HCT116 (cell line): Measurements from ENCODE around the gene BMP2K. TPM values are rescaled to one million over a fixed set of nuclear protein-coding genes. Genes with fewer than 3 reads are reported as not detected.

Experiments used
- ATAC-seq: fragments of 200-7000 bp; cut with Tn5 transposase; 2 replicates; pipeline ENCODE4 v1.9.1; 2020; ENCODE audit warnings: mild to moderate bottlenecking, moderate library complexity
- BruUV-seq: library from RNA; stranded (reverse); fragments of 400-500 nt; replicated peaks from 2 replicates; lab custom pipeline; 2021; lab: Mats Ljungman, UMichigan
- CTCF ChIA-PET: fragments of 300-600 bp; sonication (Branson Sonifier 250); formaldehyde crosslinking; loops from one replicate; lab custom pipeline; 2021; ENCODE audit warnings: antibody characterized with exemption; lab: Charles Lee
- POLR2A ChIA-PET: fragments of 300-600, 350-600 bp; sonication (Branson Sonifier 250); formaldehyde crosslinking; loops from one replicate; lab custom pipeline; 2021; ENCODE audit warnings: antibody characterized with exemption; lab: Charles Lee
- RAD21 ChIA-PET, 2 experiments: fragments of 300-600 bp; sonication (Branson Sonifier 250); formaldehyde crosslinking; loops; one replicate each; lab custom pipeline; 2023; ENCODE audit warnings: low total read pairs in 2 of 2; ENCODE audit not compliant: uncharacterized antibody in 2 of 2, unreplicated experiment in 2 of 2, low non-redundant PET in 1 of 2; lab: Charles Lee
- DNase-seq: peaks from one replicate; pipeline ENCODE4 v3.0.0-alpha.2; 2010; ENCODE audit warnings: low read depth, low spot score
- H2AFZ ChIP-seq: fragments of 200-600 bp; shearing (Covaris generic), sonication (generic); 2 replicates; pipeline ENCODE4 v1.6.1; 2017; ENCODE audit warnings: low read depth, mixed run types, mixed read lengths, antibody characterized with exemption, low read length; ENCODE audit not compliant: poor library complexity, severe bottlenecking
- H3K27ac ChIP-seq: 2 replicates; pipeline ENCODE4 v1.5.1; 2012; ENCODE audit warnings: low read depth, low read length
- H3K27me3 ChIP-seq: fragments of 200-600 bp; sonication (generic); 2 replicates; pipeline ENCODE4 v1.6.1; 2016; ENCODE audit warnings: mixed run types, low read length, mixed read lengths; ENCODE audit not compliant: insufficient read depth
- H3K36me3 ChIP-seq, 2 experiments: fragments of 200-500 bp in 1 of 2; fragments of 200-600 bp in 1 of 2; sonication (Bioruptor generic) in 1 of 2; sonication (generic) in 1 of 2; 2 replicates each; pipeline versions ENCODE4 v1.5.1 to v1.6.1; 2014 to 2016; ENCODE audit warnings: low read length in 2 of 2, inconsistent platforms in 1 of 2, mixed read lengths in 1 of 2, mixed run types in 1 of 2; ENCODE audit not compliant: insufficient read depth in 2 of 2, control insufficient read depth in 1 of 2
- H3K4me1 ChIP-seq, 2 experiments: fragments of 200-600 bp in 1 of 2; sonication (generic) in 1 of 2; 2 replicates each; pipeline versions ENCODE4 v1.5.1 to v1.6.1; 2012 to 2017; ENCODE audit warnings: low read length in 2 of 2, inconsistent platforms in 1 of 2, mild to moderate bottlenecking in 1 of 2, mixed read lengths in 1 of 2, mixed run types in 1 of 2, moderate library complexity in 1 of 2; ENCODE audit not compliant: insufficient read depth in 2 of 2, control insufficient read depth in 1 of 2
- H3K4me2 ChIP-seq: fragments of 200-600 bp; sonication (generic); 2 replicates; pipeline ENCODE4 v1.6.1; 2017; ENCODE audit warnings: mixed run types, low read length, mixed read lengths
- H3K4me3 ChIP-seq, 2 experiments: fragments of 200-600 bp in 1 of 2; sonication (generic) in 1 of 2; replicated peaks in 1 of 2; 2 replicates each; pipeline ENCODE4 v1.5.1; 2011 to 2016; ENCODE audit warnings: low read length in 2 of 2, control low read depth in 1 of 2, low read depth in 1 of 2, mild to moderate bottlenecking in 1 of 2, mixed read lengths in 1 of 2, mixed run types in 1 of 2
- H3K79me2 ChIP-seq: fragments of 200-600 bp; sonication (generic); 2 replicates; pipeline ENCODE4 v1.6.1; 2017; ENCODE audit warnings: mild to moderate bottlenecking, mixed run types, low read length, moderate library complexity, mixed read lengths; ENCODE audit not compliant: insufficient read depth
- H3K9ac ChIP-seq: fragments of 200-600 bp; sonication (generic); 2 replicates; pipeline ENCODE4 v1.6.1; 2016; ENCODE audit warnings: low read length, mixed read lengths
- H3K9me2 ChIP-seq: fragments of 200-600 bp; sonication (generic), shearing (Covaris generic); 2 replicates; pipeline ENCODE4 v1.6.1; 2017; ENCODE audit warnings: mixed run types, mild to moderate bottlenecking, moderate library complexity; ENCODE audit not compliant: insufficient read depth
- H3K9me3 ChIP-seq, 2 experiments: fragments of 200-500 bp in 1 of 2; fragments of 200-600 bp in 1 of 2; sonication (Bioruptor generic) in 1 of 2; sonication (generic) in 1 of 2; 2 replicates each; pipeline ENCODE4 v1.6.1; 2014 to 2017; ENCODE audit warnings: low read length in 2 of 2, mixed read lengths in 2 of 2, inconsistent platforms in 1 of 2, low read depth in 1 of 2, mild to moderate bottlenecking in 1 of 2, mixed run types in 1 of 2, moderate library complexity in 1 of 2; ENCODE audit not compliant: control insufficient read depth in 1 of 2, insufficient read depth in 1 of 2
- H4K20me1 ChIP-seq: fragments of 200-600 bp; sonication (generic), shearing (Covaris generic); 2 replicates; pipeline ENCODE4 v1.6.1; 2017; ENCODE audit warnings: mixed run types, mild to moderate bottlenecking, moderate library complexity; ENCODE audit not compliant: insufficient read depth
- CEBPB ChIP-seq: IDR thresholded peaks from 2 replicates; pipeline ENCODE4 v1.6.1; 2012; ENCODE audit warnings: low read depth
- FOSL1 ChIP-seq: IDR thresholded peaks from 2 replicates; pipeline ENCODE4 v1.6.1; 2012; ENCODE audit warnings: low read depth
- POLR2A ChIP-seq: IDR thresholded peaks from 2 replicates; pipeline ENCODE4 v1.7.0; 2011; ENCODE audit warnings: borderline replicate concordance; ENCODE audit not compliant: insufficient read depth, insufficient read length; ENCODE audit errors: extremely low read depth
- POLR2AphosphoS5 ChIP-seq: IDR thresholded peaks from 2 replicates; pipeline ENCODE4 v1.6.1; 2011; ENCODE audit warnings: mild to moderate bottlenecking, low read depth, low read length, moderate library complexity
- RAD21 ChIP-seq: IDR thresholded peaks from 2 replicates; pipeline ENCODE4 v1.6.1; 2012; ENCODE audit warnings: low read depth, mild to moderate bottlenecking
- SIN3A ChIP-seq: IDR thresholded peaks from 2 replicates; pipeline ENCODE4 v1.6.1; 2012; ENCODE audit warnings: low read depth
- SP1 ChIP-seq: IDR thresholded peaks from 2 replicates; pipeline ENCODE4 v1.6.1; 2012; ENCODE audit warnings: low read depth
- TCF7L2 ChIP-seq: IDR thresholded peaks from 2 replicates; pipeline ENCODE4 v1.7.0; 2011; ENCODE audit warnings: borderline replicate concordance, inconsistent platforms; ENCODE audit not compliant: insufficient read depth, insufficient read length; ENCODE audit errors: extremely low read depth
- ZNF274 ChIP-seq: fragments of 200-500 bp; sonication (Bioruptor generic); IDR thresholded peaks from 2 replicates; pipeline ENCODE4 v1.6.1; 2014; ENCODE audit warnings: mild to moderate bottlenecking, low read depth, low read length, inconsistent platforms
- intact Hi-C: fragments of 100-400 bp; cut with micrococcal nuclease; formaldehyde crosslinking; loops from 2 replicates; pipeline ENCODE4 v1.10.0; 2022
- total RNA-seq: library from RNA; stranded (reverse); gene quantifications from one replicate; pipeline ENCODE4 v1.2.1, GENCODE V29; 2021; ENCODE audit not compliant: unreplicated experiment
- TF ChIP-seq, protein P1 (sequence below): IDR thresholded peaks from 2 replicates; pipeline ENCODE4 v1.6.1; 2011; ENCODE audit warnings: mild to moderate bottlenecking, low read length, moderate library complexity; ENCODE audit not compliant: insufficient replicate concordance; ENCODE audit errors: extremely low read depth
- TF ChIP-seq, protein P2 (sequence below): IDR thresholded peaks from 2 replicates; pipeline ENCODE4 v1.6.1; 2012
- TF ChIP-seq, protein P3 (sequence below): IDR thresholded peaks from 2 replicates; pipeline ENCODE4 v1.6.1; 2012; ENCODE audit warnings: low read depth

BMP2K gene
- total RNA-seq, 1 experiment from 2014 or later: 27.7 TPM

DNA sequence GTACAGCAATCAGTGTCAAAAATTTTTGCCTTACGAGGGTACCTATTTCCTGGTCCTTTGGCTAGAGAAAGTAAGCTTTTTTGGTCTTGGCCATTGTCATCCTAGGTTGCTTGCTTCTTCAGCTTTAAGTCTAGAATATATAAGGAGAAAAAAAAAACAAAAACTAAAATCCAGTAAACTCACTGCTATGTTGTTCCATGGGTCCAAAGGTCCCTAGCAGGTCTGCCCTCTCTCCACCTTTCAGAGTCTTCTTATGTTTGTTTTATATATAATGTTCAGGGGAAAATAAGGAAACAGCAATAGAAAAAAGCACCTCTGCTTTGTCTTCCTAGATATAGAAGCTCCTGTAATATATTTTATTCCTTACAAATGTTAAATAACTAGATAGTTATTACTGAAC, 18.1 kb upstream of the BMP2K start:
- TF ChIP-seq, protein P1, sequence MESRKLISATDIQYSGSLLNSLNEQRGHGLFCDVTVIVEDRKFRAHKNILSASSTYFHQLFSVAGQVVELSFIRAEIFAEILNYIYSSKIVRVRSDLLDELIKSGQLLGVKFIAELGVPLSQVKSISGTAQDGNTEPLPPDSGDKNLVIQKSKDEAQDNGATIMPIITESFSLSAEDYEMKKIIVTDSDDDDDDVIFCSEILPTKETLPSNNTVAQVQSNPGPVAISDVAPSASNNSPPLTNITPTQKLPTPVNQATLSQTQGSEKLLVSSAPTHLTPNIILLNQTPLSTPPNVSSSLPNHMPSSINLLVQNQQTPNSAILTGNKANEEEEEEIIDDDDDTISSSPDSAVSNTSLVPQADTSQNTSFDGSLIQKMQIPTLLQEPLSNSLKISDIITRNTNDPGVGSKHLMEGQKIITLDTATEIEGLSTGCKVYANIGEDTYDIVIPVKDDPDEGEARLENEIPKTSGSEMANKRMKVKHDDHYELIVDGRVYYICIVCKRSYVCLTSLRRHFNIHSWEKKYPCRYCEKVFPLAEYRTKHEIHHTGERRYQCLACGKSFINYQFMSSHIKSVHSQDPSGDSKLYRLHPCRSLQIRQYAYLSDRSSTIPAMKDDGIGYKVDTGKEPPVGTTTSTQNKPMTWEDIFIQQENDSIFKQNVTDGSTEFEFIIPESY: no peak
- TF ChIP-seq ZNF274 (no peak), POLR2AphosphoS5 (no peak), RAD21 (no peak), SIN3A (no peak), SP1 (no peak), POLR2A (no peak)
- TF ChIP-seq, protein P2, sequence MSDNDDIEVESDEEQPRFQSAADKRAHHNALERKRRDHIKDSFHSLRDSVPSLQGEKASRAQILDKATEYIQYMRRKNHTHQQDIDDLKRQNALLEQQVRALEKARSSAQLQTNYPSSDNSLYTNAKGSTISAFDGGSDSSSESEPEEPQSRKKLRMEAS: no peak
- no peaks in the 10 kb centered on the region for H3K4me1 ChIP-seq
- no peak overlapping the region for H3K4me3 ChIP-seq
- H4K20me1 ChIP-seq: no peaks in the 10 kb centered on the region
- ChIA-PET POLR2A (no interaction called here), RAD21 (no interaction called here), CTCF (no interaction called here)
- DNase-seq: no peak
- H3K9ac ChIP-seq: no peak overlapping the region
- intact Hi-C loops: no loop called here
- no peaks in the 10 kb centered on the region for H3K27me3 ChIP-seq
- no peak overlapping the region for H3K4me2 ChIP-seq
- no peak for ATAC-seq
- no peaks in the 10 kb centered on the region for H3K79me2 ChIP-seq
- no peaks in the 10 kb centered on the region for H3K36me3 ChIP-seq
- no TSS peak for BruUV-seq
- H3K9me3 ChIP-seq: no peaks in the 10 kb centered on the region
- H3K9me2 ChIP-seq: no peaks in the 10 kb centered on the region
- no peak overlapping the region for H3K27ac ChIP-seq
- H2AFZ ChIP-seq: no peak overlapping the region

DNA sequence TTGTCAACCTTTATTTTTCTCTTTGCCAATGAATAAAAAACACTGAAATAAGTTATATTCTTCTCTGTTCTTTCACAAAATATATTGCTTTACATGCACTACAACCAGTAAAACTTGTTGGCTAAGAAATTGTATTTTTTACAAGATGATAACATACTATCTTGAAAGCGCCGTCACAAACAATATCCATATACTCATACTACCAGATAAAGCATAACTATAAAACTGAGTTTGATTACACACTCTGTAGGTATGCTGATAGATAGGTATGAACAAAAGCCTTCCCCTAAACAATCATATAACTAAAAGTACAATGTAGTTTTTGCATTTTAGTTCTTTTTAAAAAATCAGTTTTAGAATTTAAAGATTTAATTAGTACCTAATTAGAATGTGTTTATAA, 13.6 kb upstream of the BMP2K start:
- Histone ChIP-seq H3K36me3 (no peaks in the 10 kb centered on the region), H3K27ac (no peak overlapping the region), H4K20me1 (no peaks in the 10 kb centered on the region), H3K9me3 (no peaks in the 10 kb centered on the region), H3K4me1 (no peaks in the 10 kb centered on the region), H3K4me3 (no peak overlapping the region), H3K4me2 (no peak overlapping the region), H3K27me3 (no peaks in the 10 kb centered on the region), H3K9ac (no peak overlapping the region), H2AFZ (no peak overlapping the region), H3K79me2 (no peaks in the 10 kb centered on the region), H3K9me2 (no peaks in the 10 kb centered on the region)
- RAD21 ChIA-PET: no interaction called here
- intact Hi-C loops: no loop called here
- ATAC-seq: no peak
- POLR2A ChIA-PET: no interaction called here
- BruUV-seq: no TSS peak
- CTCF ChIA-PET: no interaction called here
- no peak for DNase-seq
- TF ChIP-seq, protein P1: no peak
- TF ChIP-seq TCF7L2 (no peak), CEBPB (no peak), SIN3A (no peak), FOSL1 (no peak)
- TF ChIP-seq, protein P3, sequence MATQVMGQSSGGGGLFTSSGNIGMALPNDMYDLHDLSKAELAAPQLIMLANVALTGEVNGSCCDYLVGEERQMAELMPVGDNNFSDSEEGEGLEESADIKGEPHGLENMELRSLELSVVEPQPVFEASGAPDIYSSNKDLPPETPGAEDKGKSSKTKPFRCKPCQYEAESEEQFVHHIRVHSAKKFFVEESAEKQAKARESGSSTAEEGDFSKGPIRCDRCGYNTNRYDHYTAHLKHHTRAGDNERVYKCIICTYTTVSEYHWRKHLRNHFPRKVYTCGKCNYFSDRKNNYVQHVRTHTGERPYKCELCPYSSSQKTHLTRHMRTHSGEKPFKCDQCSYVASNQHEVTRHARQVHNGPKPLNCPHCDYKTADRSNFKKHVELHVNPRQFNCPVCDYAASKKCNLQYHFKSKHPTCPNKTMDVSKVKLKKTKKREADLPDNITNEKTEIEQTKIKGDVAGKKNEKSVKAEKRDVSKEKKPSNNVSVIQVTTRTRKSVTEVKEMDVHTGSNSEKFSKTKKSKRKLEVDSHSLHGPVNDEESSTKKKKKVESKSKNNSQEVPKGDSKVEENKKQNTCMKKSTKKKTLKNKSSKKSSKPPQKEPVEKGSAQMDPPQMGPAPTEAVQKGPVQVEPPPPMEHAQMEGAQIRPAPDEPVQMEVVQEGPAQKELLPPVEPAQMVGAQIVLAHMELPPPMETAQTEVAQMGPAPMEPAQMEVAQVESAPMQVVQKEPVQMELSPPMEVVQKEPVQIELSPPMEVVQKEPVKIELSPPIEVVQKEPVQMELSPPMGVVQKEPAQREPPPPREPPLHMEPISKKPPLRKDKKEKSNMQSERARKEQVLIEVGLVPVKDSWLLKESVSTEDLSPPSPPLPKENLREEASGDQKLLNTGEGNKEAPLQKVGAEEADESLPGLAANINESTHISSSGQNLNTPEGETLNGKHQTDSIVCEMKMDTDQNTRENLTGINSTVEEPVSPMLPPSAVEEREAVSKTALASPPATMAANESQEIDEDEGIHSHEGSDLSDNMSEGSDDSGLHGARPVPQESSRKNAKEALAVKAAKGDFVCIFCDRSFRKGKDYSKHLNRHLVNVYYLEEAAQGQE: no peak
- TF ChIP-seq, protein P2: no peak
